HepG2 (cell line): ENCODE measurements around the gene CCDC106. TPM values are rescaled to one million over a fixed set of nuclear protein-coding genes. Genes with fewer than 3 reads are reported as not detected.

Source experiments
- ATAC-seq: fragments of 200-7000 bp; cut with Tn5 transposase; 3 replicates; pipeline ENCODE4 v1.9.1; 2020; ENCODE audit warnings: mild to moderate bottlenecking, moderate library complexity
- BruUV-seq: library from RNA; stranded (reverse); fragments of 400-500 nt; replicated peaks from 2 replicates; lab custom pipeline; 2021; lab: Mats Ljungman, UMichigan
- CTCF ChIA-PET: fragments of 300-600 bp; formaldehyde crosslinking; extraction: SDS; loops from one replicate; lab custom pipeline; 2021; ENCODE audit warnings: low total read pairs, inconsistent platforms, low intra/inter-chr PET ratio; lab: Yijun Ruan, JAX
- POLR2A ChIA-PET: fragments of 350-600 bp; sonication (Branson Sonifier 250); formaldehyde crosslinking; loops from one replicate; lab custom pipeline; 2020; ENCODE audit warnings: antibody characterized with exemption, inconsistent platforms; lab: Yijun Ruan, JAX
- DNase-seq: peaks from one replicate; pipeline ENCODE4 v3.0.0-alpha.2; 2015; ENCODE audit warnings: low spot score
- FAIRE-seq: peaks from 3 replicates; lab custom pipeline; 2011; peaks lifted over from hg19 to GRCh38; lab: Jason Lieb, UNC
- H2AFZ ChIP-seq: one replicate; pipeline ENCODE4 v1.6.1; 2011; ENCODE audit warnings: low read length, inconsistent platforms
- H3K27ac ChIP-seq: fragments of 300-600 bp; 3 replicates; pipeline ENCODE4 v1.8.0; 2011; ENCODE audit warnings: mixed run types, mild to moderate bottlenecking, mixed read lengths, low read length, inconsistent platforms; ENCODE audit not compliant: insufficient read depth; ENCODE audit errors: extremely low read length
- H3K27me3 ChIP-seq, 2 experiments: fragments of 200-600 bp in 1 of 2; 2 replicates in 1 of 2; 3 replicates in 1 of 2; pipeline versions ENCODE4 v1.6.0 to v1.8.0; 2011; ENCODE audit warnings: low read length in 2 of 2, mild to moderate bottlenecking in 2 of 2, moderate library complexity in 2 of 2, inconsistent platforms in 1 of 2; ENCODE audit not compliant: insufficient read depth in 2 of 2, control insufficient read depth in 1 of 2
- H3K36me3 ChIP-seq, 2 experiments: fragments of 200-600 bp in 1 of 2; replicated peaks in 1 of 2; 2 replicates in 1 of 2; 3 replicates in 1 of 2; pipeline versions ENCODE4 v1.5.1 to v1.8.0; 2011; ENCODE audit warnings: low read length in 2 of 2, inconsistent platforms in 1 of 2; ENCODE audit not compliant: insufficient read depth in 2 of 2, control insufficient read depth in 1 of 2
- H3K4me1 ChIP-seq: 2 replicates; pipeline ENCODE4 v1.5.1; 2012; ENCODE audit warnings: low read length, inconsistent platforms; ENCODE audit not compliant: insufficient read depth
- H3K4me2 ChIP-seq: 2 replicates; pipeline ENCODE4 v1.6.0; 2011; ENCODE audit warnings: low read depth, low read length, inconsistent platforms
- H3K4me3 ChIP-seq, 3 experiments: fragments of 200-600 bp in 1 of 3; sonication (generic), shearing (Covaris generic) in 1 of 3; replicated peaks in 1 of 3; 2 replicates each; pipeline ENCODE4 v1.5.1; 2011 to 2016; ENCODE audit warnings: low read length in 3 of 3, inconsistent platforms in 2 of 3, low read depth in 2 of 3, mild to moderate bottlenecking in 2 of 3, control low read depth in 1 of 3, mixed read lengths in 1 of 3; ENCODE audit not compliant: insufficient read depth in 1 of 3
- H3K79me2 ChIP-seq: one replicate; pipeline ENCODE4 v1.6.1; 2011; ENCODE audit warnings: low read length, inconsistent platforms; ENCODE audit not compliant: insufficient read depth
- H3K9ac ChIP-seq: 2 replicates; pipeline ENCODE4 v1.6.0; 2011; ENCODE audit warnings: mild to moderate bottlenecking, low read depth, low read length, inconsistent platforms; ENCODE audit not compliant: insufficient read depth
- H3K9me3 ChIP-seq: 2 replicates; pipeline ENCODE4 v1.5.1; 2012; ENCODE audit warnings: mild to moderate bottlenecking, low read length
- H4K20me1 ChIP-seq: 2 replicates; pipeline ENCODE4 v1.6.0; 2011; ENCODE audit warnings: inconsistent platforms, mild to moderate bottlenecking, low read length, moderate library complexity; ENCODE audit not compliant: insufficient read depth
- AGO1 ChIP-seq: fragments of 200-400 bp; formaldehyde crosslinking; IDR thresholded peaks from 2 replicates; pipeline ENCODE4 v1.6.1; 2017; ENCODE audit warnings: mild to moderate bottlenecking, low read depth, low read length, moderate library complexity; ENCODE audit not compliant: poor library complexity, severe bottlenecking
- FIP1L1 ChIP-seq: fragments of 200-400 bp; formaldehyde crosslinking; IDR thresholded peaks from 2 replicates; pipeline ENCODE4 v1.6.1; 2018; ENCODE audit warnings: low read depth, mild to moderate bottlenecking, low read length, moderate library complexity, borderline replicate concordance; ENCODE audit not compliant: insufficient read depth
- SRSF1 ChIP-seq: fragments of 200-400 bp; formaldehyde crosslinking; optimal IDR thresholded peaks from 2 replicates; pipeline ENCODE3; 2017; ENCODE audit warnings: mild to moderate bottlenecking, low read depth, low read length, moderate library complexity
- SRSF9 ChIP-seq: fragments of 200-400 bp; formaldehyde crosslinking; IDR thresholded peaks from 2 replicates; pipeline ENCODE4 v1.6.1; 2018; ENCODE audit warnings: borderline replicate concordance, mild to moderate bottlenecking, low read depth, low read length; ENCODE audit not compliant: insufficient read depth, poor library complexity, severe bottlenecking
- ZNF432 ChIP-seq: sonication (generic); formaldehyde crosslinking; IDR thresholded peaks from 2 replicates; pipeline ENCODE4 v1.5.0; 2020; ENCODE audit warnings: missing genetic modification reagents, mild to moderate bottlenecking, borderline replicate concordance
- ZSCAN12 ChIP-seq: sonication (generic); formaldehyde crosslinking; IDR thresholded peaks from 2 replicates; pipeline ENCODE4 v1.9.0; 2021; ENCODE audit warnings: mild to moderate bottlenecking, missing genetic modification reagents
- WGBS: methylation state at CpG from one replicate; pipeline ENCODE4 v1.1.6; 2017; ENCODE audit warnings: low lambda C conversion rate; 5-methylcytosine and 5-hydroxymethylcytosine counted together
- in situ Hi-C: cut with HindIII; loops from 2 replicates; pipeline ENCODE4 v1.10.0; 2017; ENCODE audit warnings: low pct_unique_long_range_greater_than_20kb; ENCODE audit not compliant: extremely low pct_ligation_motif_present
- intact Hi-C: fragments of 100-400 bp; cut with micrococcal nuclease; formaldehyde crosslinking; loops from one replicate; pipeline ENCODE4 v1.10.0; 2022; ENCODE audit not compliant: unreplicated experiment
- polyA plus RNA-seq, 8 experiments: library from polyadenylated mRNA; depleted of rRNA in 3 of 8; stranded (reverse) in 7 of 8; unstranded in 1 of 8; fragments of >200 nt; fragmentation: Illumina TruSeq in 4 of 8; extraction: Trizol in 4 of 8; gene quantifications; 2 replicates each; pipeline versions ENCODE4 v1.2.1 to v1.2.3, GENCODE V29; 2011 to 2016; ENCODE audit warnings: low read depth in 4 of 8, missing spikeins in 1 of 8, mixed read lengths in 1 of 8; ENCODE audit not compliant: insufficient read depth in 1 of 8
- total RNA-seq, 5 experiments: library from RNA; depleted of rRNA; stranded (reverse); fragments of >200 nt; fragmentation: Illumina TruSeq; extraction: Trizol; gene quantifications; 2 replicates each; pipeline ENCODE4 v1.2.3, GENCODE V29; 2016; ENCODE audit warnings: low read depth in 1 of 5
- TF ChIP-seq, protein P1 (sequence below): sonication (generic); formaldehyde crosslinking; IDR thresholded peaks from 2 replicates; pipeline ENCODE4 v1.5.1; 2020; ENCODE audit warnings: mild to moderate bottlenecking, missing genetic modification reagents, moderate library complexity
- TF ChIP-seq, protein P2 (sequence below): sonication (generic); formaldehyde crosslinking; IDR thresholded peaks from 2 replicates; pipeline ENCODE4 v1.4.0; 2020; ENCODE audit warnings: mild to moderate bottlenecking, missing genetic modification reagents

CCDC106 gene
- total and polyA plus RNA-seq, 2 of the 13 experiments (the other 11 are each of a cell fraction or from before 2014, with no cell fraction given) = 4.7 to 8.8 TPM

DNA sequence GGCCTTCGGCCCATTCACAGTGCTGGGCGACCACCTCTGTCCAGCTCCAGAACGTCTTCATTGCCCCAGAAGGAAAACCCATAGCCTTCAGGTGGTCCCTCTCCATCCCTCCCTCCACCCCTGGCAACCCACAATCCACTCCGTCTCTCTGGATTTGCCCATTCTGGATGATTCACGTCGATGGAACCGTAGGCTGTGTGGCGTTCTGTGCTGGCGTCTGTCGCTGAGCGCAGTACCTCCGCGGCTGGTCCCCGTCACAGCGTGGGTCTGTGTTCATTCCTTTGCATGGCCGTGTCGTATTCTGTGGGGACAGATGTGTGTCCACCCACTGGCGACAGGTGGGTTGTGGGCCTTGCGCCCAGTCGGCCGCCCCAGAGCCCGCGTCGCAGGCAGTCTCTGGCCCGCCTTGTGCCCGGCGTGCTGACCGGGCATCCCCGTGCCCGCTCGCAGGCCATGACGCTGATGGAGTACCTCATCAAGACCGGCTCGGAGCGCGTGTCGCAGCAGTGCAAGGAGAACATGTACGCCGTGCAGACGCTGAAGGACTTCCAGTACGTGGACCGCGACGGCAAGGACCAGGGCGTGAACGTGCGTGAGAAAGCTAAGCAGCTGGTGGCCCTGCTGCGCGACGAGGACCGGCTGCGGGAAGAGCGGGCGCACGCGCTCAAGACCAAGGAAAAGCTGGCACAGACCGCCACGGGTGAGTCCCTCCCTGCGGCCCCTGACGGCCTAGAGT, 37.1 kb downstream of the CCDC106 start (continued):
- TF ChIP-seq, protein P1, sequence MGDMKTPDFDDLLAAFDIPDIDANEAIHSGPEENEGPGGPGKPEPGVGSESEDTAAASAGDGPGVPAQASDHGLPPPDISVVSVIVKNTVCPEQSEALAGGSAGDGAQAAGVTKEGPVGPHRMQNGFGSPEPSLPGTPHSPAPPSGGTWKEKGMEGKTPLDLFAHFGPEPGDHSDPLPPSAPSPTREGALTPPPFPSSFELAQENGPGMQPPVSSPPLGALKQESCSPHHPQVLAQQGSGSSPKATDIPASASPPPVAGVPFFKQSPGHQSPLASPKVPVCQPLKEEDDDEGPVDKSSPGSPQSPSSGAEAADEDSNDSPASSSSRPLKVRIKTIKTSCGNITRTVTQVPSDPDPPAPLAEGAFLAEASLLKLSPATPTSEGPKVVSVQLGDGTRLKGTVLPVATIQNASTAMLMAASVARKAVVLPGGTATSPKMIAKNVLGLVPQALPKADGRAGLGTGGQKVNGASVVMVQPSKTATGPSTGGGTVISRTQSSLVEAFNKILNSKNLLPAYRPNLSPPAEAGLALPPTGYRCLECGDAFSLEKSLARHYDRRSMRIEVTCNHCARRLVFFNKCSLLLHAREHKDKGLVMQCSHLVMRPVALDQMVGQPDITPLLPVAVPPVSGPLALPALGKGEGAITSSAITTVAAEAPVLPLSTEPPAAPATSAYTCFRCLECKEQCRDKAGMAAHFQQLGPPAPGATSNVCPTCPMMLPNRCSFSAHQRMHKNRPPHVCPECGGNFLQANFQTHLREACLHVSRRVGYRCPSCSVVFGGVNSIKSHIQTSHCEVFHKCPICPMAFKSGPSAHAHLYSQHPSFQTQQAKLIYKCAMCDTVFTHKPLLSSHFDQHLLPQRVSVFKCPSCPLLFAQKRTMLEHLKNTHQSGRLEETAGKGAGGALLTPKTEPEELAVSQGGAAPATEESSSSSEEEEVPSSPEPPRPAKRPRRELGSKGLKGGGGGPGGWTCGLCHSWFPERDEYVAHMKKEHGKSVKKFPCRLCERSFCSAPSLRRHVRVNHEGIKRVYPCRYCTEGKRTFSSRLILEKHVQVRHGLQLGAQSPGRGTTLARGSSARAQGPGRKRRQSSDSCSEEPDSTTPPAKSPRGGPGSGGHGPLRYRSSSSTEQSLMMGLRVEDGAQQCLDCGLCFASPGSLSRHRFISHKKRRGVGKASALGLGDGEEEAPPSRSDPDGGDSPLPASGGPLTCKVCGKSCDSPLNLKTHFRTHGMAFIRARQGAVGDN (CRISPR knock-in tag) = 0 out of 2 replicates have a peak, but pooled peaks have one; percentile 11
- TF ChIP-seq, protein P2, sequence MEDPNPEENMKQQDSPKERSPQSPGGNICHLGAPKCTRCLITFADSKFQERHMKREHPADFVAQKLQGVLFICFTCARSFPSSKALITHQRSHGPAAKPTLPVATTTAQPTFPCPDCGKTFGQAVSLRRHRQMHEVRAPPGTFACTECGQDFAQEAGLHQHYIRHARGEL = no peak
- no peak for TF ChIP-seq ZNF432
- TF ChIP-seq SRSF9 = no peak

DNA sequence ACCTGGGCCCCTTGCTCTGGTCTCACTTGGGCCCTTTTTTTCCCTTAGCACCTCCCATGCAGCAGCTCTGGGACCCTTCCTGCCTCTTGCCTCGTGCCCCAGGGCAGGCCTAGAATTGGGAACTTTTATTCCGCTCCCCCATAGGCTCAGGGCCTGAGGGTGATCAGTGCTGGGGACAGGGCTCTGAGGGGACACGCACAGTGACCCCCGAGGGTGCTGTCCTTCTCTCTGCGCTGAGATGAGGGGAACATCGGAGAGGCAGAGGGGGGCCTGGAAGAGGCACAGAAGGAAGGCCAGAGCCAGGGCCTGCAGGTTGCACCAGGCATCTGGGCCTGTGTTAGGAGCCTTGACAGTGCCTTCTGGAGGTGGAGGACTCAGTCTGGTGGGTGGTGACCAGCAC, 37.8 kb downstream of the CCDC106 start:
- Histone ChIP-seq H3K4me3 (no peak overlapping the region), H3K27me3 (no peaks in the 10 kb centered on the region), H3K4me1 (peaks cover 63% of the 10 kb centered on the region), H3K9ac (no peak overlapping the region), H3K79me2 (peaks cover 29% of the 10 kb centered on the region), H3K4me2 (no peak overlapping the region), H3K36me3 (peaks cover 20 to 63% of the 10 kb centered on the region in 2 experiments), H3K9me3 (no peaks in the 10 kb centered on the region), H3K27ac (no peak overlapping the region), H2AFZ (no peak overlapping the region), H4K20me1 (no peaks in the 10 kb centered on the region)
- ATAC-seq (no peak), DNase-seq (no peak), FAIRE-seq (no peak)
- ChIA-PET POLR2A (no interaction called here), CTCF (no interaction called here)
- no peak for TF ChIP-seq SRSF1
- no peak for TF ChIP-seq FIP1L1
- TF ChIP-seq AGO1 = no peak
- no peak for TF ChIP-seq ZSCAN12 (CRISPR knock-in tag)
- in situ Hi-C loops (no loop called here), intact Hi-C loops (no loop called here)
- BruUV-seq = no TSS peak
- WGBS = 97% methylated on average over 6 of the region's 6 CpGs
